NCI-H345 (cell line): ENCODE results near the gene RIT2.
"Not testable (repeated sequence)": the region's sequence is repeated elsewhere in the genome, so short reads cannot be mapped to it uniquely, and the experiment has no call there.

Source experiments
- DNase-seq: peaks from one replicate; lab custom pipeline; 2025; lab: John Stamatoyannopoulos, UW

RIT2 gene

GRCh38 chr18:42758852-42759251 lies 356.6 kb downstream of the RIT2 start:
- no peak for DNase-seq

DNA sequence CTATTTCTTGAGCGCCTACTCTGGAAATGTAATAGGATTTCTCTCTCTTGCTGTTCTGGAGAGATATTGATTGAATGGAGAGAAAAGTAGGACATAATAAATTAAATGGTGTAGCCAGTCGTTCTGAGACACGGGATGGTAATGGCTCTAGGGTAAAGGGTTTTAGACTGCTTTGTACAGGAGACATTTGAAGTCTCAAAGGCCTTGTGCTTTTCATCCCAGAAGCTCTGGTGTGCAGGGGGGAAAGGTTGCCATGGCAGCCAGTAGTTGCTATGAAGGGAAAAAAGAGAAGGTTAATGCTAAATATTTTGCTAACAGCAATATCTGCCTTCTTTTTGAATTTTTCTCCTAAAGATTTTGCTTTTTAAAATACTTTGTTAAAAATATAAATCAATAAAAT lies 359.3 kb downstream of the RIT2 start:
- no peak for DNase-seq

DNA sequence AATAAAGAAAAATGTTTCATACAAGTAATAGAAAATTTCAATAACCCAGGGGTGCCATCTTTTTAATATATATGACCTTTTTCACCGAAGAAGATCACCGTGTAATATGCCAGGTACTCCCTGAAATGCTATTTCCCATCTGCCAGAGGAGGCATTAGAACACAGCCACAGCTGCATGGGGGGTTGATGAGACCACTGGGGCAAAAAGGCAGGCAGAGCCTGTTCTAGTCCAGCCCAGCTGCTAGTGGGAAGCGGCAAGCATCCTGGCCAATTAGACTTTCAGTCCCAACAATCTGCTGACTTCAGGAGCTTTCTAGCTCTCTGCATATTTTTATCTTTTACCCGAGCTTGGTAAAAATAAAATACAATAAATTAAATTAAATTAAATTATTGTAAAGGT lies 362.6 kb downstream of the RIT2 start:
- no peak for DNase-seq

- no peak for DNase-seq
Measured at GRCh38 chr18:42746794-42747193, 368.7 kb downstream of the RIT2 start.

GRCh38 chr18:42745931-42746330 lies 369.6 kb downstream of the RIT2 start:
- DNase-seq: no peak

DNA sequence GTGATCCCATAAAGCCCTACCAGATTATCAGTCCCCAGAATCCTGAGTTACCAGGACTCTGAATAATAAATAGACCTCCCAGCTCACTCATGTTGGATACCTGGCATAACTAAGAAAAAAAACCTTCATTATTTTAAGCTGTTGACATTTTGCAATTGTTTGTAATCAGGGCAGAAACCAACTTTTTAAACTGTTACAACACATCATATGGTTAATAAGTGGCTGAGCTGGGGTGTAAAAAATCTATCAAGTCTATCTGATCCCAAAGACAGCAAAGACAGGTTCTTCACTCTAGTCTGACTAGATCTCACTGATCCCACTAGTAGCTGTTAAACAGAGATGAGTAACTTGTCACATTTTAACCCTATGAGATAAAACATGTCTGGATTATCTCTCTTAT lies 370.3 kb downstream of the RIT2 start:
- DNase-seq: no peak

DNA sequence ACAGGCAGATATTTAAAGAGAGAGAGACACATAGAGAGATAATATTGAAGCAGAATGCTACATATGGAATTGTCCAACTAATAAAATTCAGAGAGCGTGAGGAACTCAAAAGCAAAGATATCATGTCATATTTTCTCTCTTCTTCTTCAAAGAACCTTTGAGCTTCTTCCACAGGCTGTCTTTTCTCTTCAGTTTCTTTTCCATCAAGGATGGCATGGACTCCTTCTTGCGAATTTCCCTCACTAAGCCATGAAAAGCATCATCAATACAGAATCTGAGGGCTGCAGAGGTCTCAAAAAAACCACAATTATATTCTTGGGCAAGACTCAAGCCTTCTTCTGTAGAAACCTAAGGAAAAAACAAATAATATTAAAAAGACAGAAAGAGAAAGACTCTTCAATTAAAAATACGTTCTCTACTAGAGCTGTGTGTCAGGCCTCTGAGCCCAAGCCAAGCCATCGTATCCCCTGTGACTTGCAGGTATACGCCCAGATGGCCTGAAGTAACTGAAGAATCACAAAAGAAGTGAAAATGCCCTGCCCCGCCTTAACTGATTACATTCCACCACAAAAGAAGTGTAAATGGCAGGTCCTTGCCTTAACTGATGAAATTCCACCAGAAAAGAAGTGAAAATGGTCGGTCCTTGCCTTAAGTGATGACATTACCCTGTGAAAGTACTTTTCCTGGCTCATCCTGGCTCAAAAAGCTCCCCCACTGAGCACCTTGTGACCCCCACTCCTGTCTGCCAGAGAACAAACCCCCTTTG lies 371.9 kb downstream of the RIT2 start:
- no peak for DNase-seq

GRCh38 chr18:42742969-42743368 lies 372.5 kb downstream of the RIT2 start:
- DNase-seq: no peak

DNA sequence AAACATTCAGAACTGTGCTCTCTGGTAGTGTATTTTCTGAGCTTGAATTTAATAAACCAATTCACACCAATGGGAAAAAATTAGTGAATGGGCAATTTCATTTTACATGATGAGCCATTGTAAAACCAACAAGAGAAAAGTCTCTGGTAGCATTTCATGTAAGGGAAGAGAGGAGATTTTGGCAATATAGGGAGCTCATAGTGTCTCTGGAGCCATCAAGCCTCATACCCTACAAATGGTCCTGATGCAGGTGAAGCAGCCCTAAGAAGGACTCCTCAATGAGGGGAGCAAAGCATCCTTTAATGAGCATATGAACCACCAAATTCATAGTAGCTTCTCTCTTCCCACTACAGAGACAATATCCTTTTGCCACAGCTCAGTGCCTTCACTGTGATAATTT lies 373.0 kb downstream of the RIT2 start:
- no peak for DNase-seq

DNA sequence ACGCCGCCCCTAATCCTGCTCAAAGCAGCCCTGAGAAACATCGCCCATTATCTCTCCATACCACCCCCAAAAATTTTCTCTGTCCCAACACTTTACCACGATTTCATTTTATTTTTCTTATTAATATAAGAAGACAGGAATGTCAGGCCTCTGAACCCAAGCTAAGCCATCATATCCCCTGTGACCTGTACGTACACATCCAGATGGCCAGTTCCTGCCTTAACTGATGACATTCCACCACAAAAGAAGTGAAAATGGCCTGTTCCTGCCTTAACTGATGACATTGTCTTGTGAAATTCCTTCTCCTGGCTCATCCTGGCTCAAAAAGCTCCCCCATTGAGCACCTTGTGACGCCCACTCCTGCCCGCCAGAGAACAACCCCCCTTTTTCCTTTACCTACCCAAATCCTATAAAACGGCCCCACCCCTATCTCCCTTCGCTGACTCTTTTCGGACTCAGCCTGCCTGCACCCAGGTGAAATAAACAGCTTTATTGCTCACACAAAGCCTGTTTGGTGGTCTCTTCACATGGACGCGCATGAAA lies 373.6 kb downstream of the RIT2 start:
- not testable (repeated sequence) for DNase-seq

DNA sequence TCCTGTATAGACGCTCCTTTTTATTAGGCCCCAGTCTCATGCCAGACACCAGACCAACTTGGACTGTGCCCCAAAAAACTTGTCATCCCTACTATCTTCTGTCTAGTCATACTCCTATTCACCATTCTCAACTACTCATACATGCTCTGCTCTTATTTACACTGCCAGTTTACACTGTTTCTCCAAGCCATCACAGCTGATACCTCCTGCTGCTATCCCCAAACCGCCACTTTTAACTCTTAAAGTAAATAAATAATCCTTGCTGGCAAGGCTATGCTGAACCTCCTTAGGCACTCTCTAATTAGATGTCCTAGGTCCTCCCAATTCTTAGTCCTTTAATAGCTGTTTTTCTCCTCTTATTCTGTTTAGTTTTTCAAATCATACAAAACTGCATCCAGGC lies 374.2 kb downstream of the RIT2 start:
- peak; percentile 19 for DNase-seq

GRCh38 chr18:42736074-42736473 lies 379.4 kb downstream of the RIT2 start:
- DNase-seq: no peak

- DNase-seq: no peak
Measured at GRCh38 chr18:42734520-42734919, 381.0 kb downstream of the RIT2 start.

- no peak for DNase-seq
Measured at GRCh38 chr18:42730272-42730671, 385.2 kb downstream of the RIT2 start.

- peak; percentile 70 for DNase-seq
Measured at GRCh38 chr18:42719221-42719620, 396.3 kb downstream of the RIT2 start.

- no peak for DNase-seq
Measured at GRCh38 chr18:42712065-42712464, 403.4 kb downstream of the RIT2 start.

- DNase-seq: no peak
Measured at GRCh38 chr18:42707080-42707479, 408.4 kb downstream of the RIT2 start.

GRCh38 chr18:42706618-42707017 lies 408.9 kb downstream of the RIT2 start:
- DNase-seq: no peak

- DNase-seq: no peak
Measured at GRCh38 chr18:42706029-42706608, 409.4 kb downstream of the RIT2 start.
